Esophagus muscularis mucosa (tissue), 4 donors: ENCODE results near the gene COL25A1. TPM values are rescaled to one million over a fixed set of nuclear protein-coding genes. Genes with fewer than 3 reads are reported as not detected.
A peak's percentile ranks its signal among the peaks of the same experiment; 100 is the strongest.

Source experiments
- DNase-seq: peaks from one replicate; pipeline ENCODE4 v3.0.0-alpha.2; 2017; ENCODE audit errors: extremely low spot score
- H3K27ac ChIP-seq, 4 donors: fragments of 200-600 bp; sonication (generic); replicated peaks in 1 of 4; 1 replicate in 3 of 4; 2 replicates in 1 of 4; pipeline ENCODE4 v1.5.1; 2016 to 2019; ENCODE audit warnings: mild to moderate bottlenecking in 1 of 4
- H3K27me3 ChIP-seq, 4 donors: fragments of 200-600 bp; sonication (generic); one replicate each; pipeline versions ENCODE4 v1.5.1 to v1.6.0; 2016 to 2019
- H3K36me3 ChIP-seq, 4 donors: fragments of 200-600 bp; sonication (generic); one replicate each; pipeline ENCODE4 v1.5.1; 2016 to 2019
- H3K4me1 ChIP-seq, 4 donors: fragments of 200-600 bp; sonication (generic); one replicate each; pipeline ENCODE4 v1.5.1; 2016 to 2019
- H3K4me3 ChIP-seq, 4 donors: fragments of 200-600 bp; sonication (generic); 1 replicate in 2 of 4; 2 replicates in 2 of 4; pipeline ENCODE4 v1.5.1; 2016 to 2019; ENCODE audit warnings: mild to moderate bottlenecking in 4 of 4, moderate library complexity in 1 of 4
- H3K9me3 ChIP-seq, 4 donors: fragments of 200-600 bp; sonication (generic); 1 replicate in 3 of 4; 2 replicates in 1 of 4; pipeline ENCODE4 v1.5.1; 2016 to 2019
- EP300 ChIP-seq: sonication (generic); formaldehyde crosslinking; IDR thresholded peaks from one replicate; pipeline ENCODE4 v1.6.1; 2017; ENCODE audit warnings: antibody characterized with exemption
- POLR2A ChIP-seq: fragments of 450-650 bp; IDR thresholded peaks from one replicate; pipeline ENCODE4 v1.6.1; 2017; ENCODE audit warnings: antibody characterized with exemption, moderate library complexity, mild to moderate bottlenecking, low read depth
- POLR2AphosphoS5 ChIP-seq, 2 donors: sonication (generic); formaldehyde crosslinking; IDR thresholded peaks; one replicate each; pipeline ENCODE4 v1.6.1; 2017; ENCODE audit warnings: antibody characterized with exemption in 2 of 2
- WGBS: methylation state at CpG from one replicate; pipeline ENCODE4 v1.1.5; 2018; 5-methylcytosine and 5-hydroxymethylcytosine counted together
- intact Hi-C: fragments of 100-400 bp; cut with DNase I; formaldehyde crosslinking; loops from one replicate; pipeline ENCODE4 v1.15.1; 2023
- total RNA-seq, 4 donors: library from RNA; depleted of rRNA; stranded (reverse); fragments of >200 nt; gene quantifications; one replicate each; pipeline versions ENCODE4 v1.1.0 to v1.2.1, GENCODE V29; 2016
- TF ChIP-seq, protein P1 (sequence below), 3 experiments: fragments of 200-600 bp in 2 of 3; fragments of 450-650 bp in 1 of 3; sonication (generic) in 2 of 3; IDR thresholded peaks; one replicate each; pipeline ENCODE4 v1.5.1; 2017 to 2019; ENCODE audit warnings: antibody characterized with exemption in 3 of 3, mild to moderate bottlenecking in 2 of 3, moderate library complexity in 1 of 3

COL25A1 gene
- total RNA-seq, 4 donors from 2014 or later, result 1.0 to 3.7 (median 2.0) TPM

GRCh38 chr4:109327641-109328040 lies 25.2 kb upstream of the COL25A1 start:
- Histone ChIP-seq H3K4me3 (no peak overlapping the region), H3K27ac (no peak overlapping the region), H3K27me3 (no peaks in the 10 kb centered on the region), H3K4me1 (no peaks in the 10 kb centered on the region), H3K9me3 (peaks cover 0 to 16% (median 1%) of the 10 kb centered on the region in 4 donors), H3K36me3 (no peaks in the 10 kb centered on the region)
- 95% methylated on average over 2 of the region's 2 CpGs for WGBS
- intact Hi-C loops, result no loop called here
- DNase-seq, result no peak
- TF ChIP-seq, protein P1, sequence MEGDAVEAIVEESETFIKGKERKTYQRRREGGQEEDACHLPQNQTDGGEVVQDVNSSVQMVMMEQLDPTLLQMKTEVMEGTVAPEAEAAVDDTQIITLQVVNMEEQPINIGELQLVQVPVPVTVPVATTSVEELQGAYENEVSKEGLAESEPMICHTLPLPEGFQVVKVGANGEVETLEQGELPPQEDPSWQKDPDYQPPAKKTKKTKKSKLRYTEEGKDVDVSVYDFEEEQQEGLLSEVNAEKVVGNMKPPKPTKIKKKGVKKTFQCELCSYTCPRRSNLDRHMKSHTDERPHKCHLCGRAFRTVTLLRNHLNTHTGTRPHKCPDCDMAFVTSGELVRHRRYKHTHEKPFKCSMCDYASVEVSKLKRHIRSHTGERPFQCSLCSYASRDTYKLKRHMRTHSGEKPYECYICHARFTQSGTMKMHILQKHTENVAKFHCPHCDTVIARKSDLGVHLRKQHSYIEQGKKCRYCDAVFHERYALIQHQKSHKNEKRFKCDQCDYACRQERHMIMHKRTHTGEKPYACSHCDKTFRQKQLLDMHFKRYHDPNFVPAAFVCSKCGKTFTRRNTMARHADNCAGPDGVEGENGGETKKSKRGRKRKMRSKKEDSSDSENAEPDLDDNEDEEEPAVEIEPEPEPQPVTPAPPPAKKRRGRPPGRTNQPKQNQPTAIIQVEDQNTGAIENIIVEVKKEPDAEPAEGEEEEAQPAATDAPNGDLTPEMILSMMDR (IDR thresholded peaks at IDR 0.05), result no peak
- TF ChIP-seq EP300 (no peak), POLR2AphosphoS5 (IDR thresholded peaks at IDR 0.05) (no peak), POLR2A (no peak)

- intact Hi-C loops, result no loop called here
- Histone ChIP-seq H3K9me3 (peaks cover 0 to 25% (median 9%) of the 10 kb centered on the region in 4 donors), H3K36me3 (no peaks in the 10 kb centered on the region), H3K27ac (no peak overlapping the region), H3K4me3 (no peak overlapping the region), H3K27me3 (no peaks in the 10 kb centered on the region), H3K4me1 (no peaks in the 10 kb centered on the region)
- DNase-seq, result peak; percentile 70
- 84% methylated on average over 2 of the region's 2 CpGs for WGBS
- TF ChIP-seq POLR2AphosphoS5 (IDR thresholded peaks at IDR 0.05) (no peak), POLR2A (no peak), EP300 (no peak)
- TF ChIP-seq, protein P1 (IDR thresholded peaks at IDR 0.05), result no peak
Observed at GRCh38 chr4:109325698-109326097, 23.2 kb upstream of the COL25A1 start.

GRCh38 chr4:109323348-109323747 lies 20.9 kb upstream of the COL25A1 start:
- peaks cover 0 to 25% (median 9%) of the 10 kb centered on the region in 4 donors for H3K9me3 ChIP-seq
- no peaks in the 10 kb centered on the region for H3K36me3 ChIP-seq
- no peaks in the 10 kb centered on the region for H3K4me1 ChIP-seq
- intact Hi-C loops, result no loop called here
- peak; percentile 62 for DNase-seq
- no peak overlapping the region for H3K27ac ChIP-seq
- H3K27me3 ChIP-seq, result no peaks in the 10 kb centered on the region
- TF ChIP-seq POLR2A, result no peak
- no peak for TF ChIP-seq EP300
- TF ChIP-seq, protein P1 (IDR thresholded peaks at IDR 0.05), result no peak
- TF ChIP-seq POLR2AphosphoS5 (IDR thresholded peaks at IDR 0.05), result no peak
- H3K4me3 ChIP-seq, result no peak overlapping the region

DNA sequence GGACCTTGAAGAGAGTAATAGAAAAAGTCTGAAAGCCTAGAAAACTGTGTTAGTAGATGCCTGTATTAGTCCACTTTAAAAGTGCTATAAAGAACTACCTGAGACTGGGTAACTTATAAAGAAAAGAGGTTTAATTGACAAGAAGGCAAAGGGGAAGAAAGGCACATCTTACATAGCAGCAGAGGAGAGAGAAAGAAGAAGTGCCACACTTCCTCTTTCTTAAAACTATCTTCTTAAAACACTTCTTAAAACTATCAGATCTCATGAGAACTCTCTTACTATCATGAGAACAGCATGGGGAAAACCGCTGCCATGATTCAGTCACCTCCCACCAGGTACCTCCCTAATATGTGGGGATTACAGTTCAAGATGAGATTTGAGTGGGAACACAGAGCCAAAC lies 18.8 kb upstream of the COL25A1 start:
- H3K27me3 ChIP-seq, result no peaks in the 10 kb centered on the region
- DNase-seq, result no peak
- intact Hi-C loops, result no loop called here
- 73% methylated on average over 1 of the region's 1 CpG for WGBS
- TF ChIP-seq, protein P1 (IDR thresholded peaks at IDR 0.05), result no peak
- no peak for TF ChIP-seq EP300
- no peak for TF ChIP-seq POLR2A
- no peak for TF ChIP-seq POLR2AphosphoS5 (IDR thresholded peaks at IDR 0.05)
- no peak overlapping the region for H3K27ac ChIP-seq
- H3K4me3 ChIP-seq, result no peak overlapping the region
- no peaks in the 10 kb centered on the region for H3K36me3 ChIP-seq
- no peaks in the 10 kb centered on the region for H3K4me1 ChIP-seq
- peaks cover 0 to 21% (median 9%) of the 10 kb centered on the region in 4 donors for H3K9me3 ChIP-seq

GRCh38 chr4:109319684-109320083 lies 17.2 kb upstream of the COL25A1 start:
- TF ChIP-seq EP300, result no peak
- TF ChIP-seq, protein P1 (IDR thresholded peaks at IDR 0.05), result no peak
- no peak for TF ChIP-seq POLR2A
- TF ChIP-seq POLR2AphosphoS5 (IDR thresholded peaks at IDR 0.05), result no peak
- intact Hi-C loops, result no loop called here

More at GRCh38 chr4:109319684-109320083, 17.2 kb upstream of the COL25A1 start:
- WGBS, result 83% methylated on average over 2 of the region's 2 CpGs
- no peaks in the 10 kb centered on the region for H3K27me3 ChIP-seq
- peaks cover 0 to 21% (median 7%) of the 10 kb centered on the region in 4 donors for H3K9me3 ChIP-seq
- no peak overlapping the region for H3K4me3 ChIP-seq
- no peak overlapping the region for H3K27ac ChIP-seq
- H3K36me3 ChIP-seq, result no peaks in the 10 kb centered on the region
- no peak for DNase-seq
- H3K4me1 ChIP-seq, result no peaks in the 10 kb centered on the region
